Measurements from ENCODE around the gene PDGFA.

Gene PDGFA

GRCh38 chr7:536231-536630 lies 16.6 kb upstream of the PDGFA start:
- DNase-seq (ENCODE audit: low read depth in 3 of 3): no peak

GRCh38 chr7:534959-535358 lies 15.3 kb upstream of the PDGFA start:
- no peak for DNase-seq (ENCODE audit: low read depth in 3 of 3)

GRCh38 chr7:534075-534474 lies 14.4 kb upstream of the PDGFA start:
- no peak for DNase-seq (ENCODE audit: low read depth in 3 of 3)

- no peak for DNase-seq (ENCODE audit: low read depth in 3 of 3)
Observed at GRCh38 chr7:533266-533665, 13.6 kb upstream of the PDGFA start.

- DNase-seq (ENCODE audit: low read depth in 3 of 3): no peak
Observed at GRCh38 chr7:532379-533143, 12.9 kb upstream of the PDGFA start.

- DNase-seq (ENCODE audit: low read depth in 3 of 3): no peak
Observed at GRCh38 chr7:531777-532176, 12.1 kb upstream of the PDGFA start.

- DNase-seq (ENCODE audit: low read depth in 3 of 3): no peak
Observed at GRCh38 chr7:528451-528850, 8.8 kb upstream of the PDGFA start.

GRCh38 chr7:527723-528122 lies 8.1 kb upstream of the PDGFA start:
- DNase-seq (ENCODE audit: low read depth in 3 of 3): no peak

- DNase-seq (ENCODE audit: low read depth in 3 of 3): no peak
Observed at GRCh38 chr7:526460-527034, 6.9 kb upstream of the PDGFA start.

- no peak for DNase-seq (ENCODE audit: low read depth in 3 of 3)
Observed at GRCh38 chr7:525740-526139, 6.1 kb upstream of the PDGFA start.

- no peak for DNase-seq (ENCODE audit: low read depth in 3 of 3)
Observed at GRCh38 chr7:524800-525199, 5.2 kb upstream of the PDGFA start.

GRCh38 chr7:523347-524336 lies 4.0 kb upstream of the PDGFA start:
- DNase-seq (ENCODE audit: low read depth in 3 of 3): no peak

GRCh38 chr7:522951-523314 lies 3.3 kb upstream of the PDGFA start:
- DNase-seq (ENCODE audit: low read depth in 3 of 3): no peak

GRCh38 chr7:522071-522950 lies 2.7 kb upstream of the PDGFA start:
- peak in 1 of 3 experiments; percentile 27 for DNase-seq (ENCODE audit: low read depth in 3 of 3)

- no peak for DNase-seq (ENCODE audit: low read depth in 3 of 3)
Observed at GRCh38 chr7:521221-522070, 1.8 kb upstream of the PDGFA start.

GRCh38 chr7:520503-521161 lies 986 bp upstream of the PDGFA start:
- no peak for DNase-seq (ENCODE audit: low read depth in 3 of 3)

GRCh38 chr7:518630-519483 lies 789 bp downstream of the PDGFA start:
- peak in 2 of 3 experiments; percentile 31 to 72 for DNase-seq (ENCODE audit: low read depth in 3 of 3)

- peak in 1 of 3 experiments; percentile 16 for DNase-seq (ENCODE audit: low read depth in 3 of 3)
Observed at GRCh38 chr7:517774-518629, 1.6 kb downstream of the PDGFA start.
